HEK293T (cell line): ENCODE data around the gene TUBA1C.
A peak's percentile ranks its signal among the peaks of the same experiment; 100 is the strongest.
"Not testable (repeated sequence)": the region's sequence is repeated elsewhere in the genome, so short reads cannot be mapped to it uniquely, and the experiment has no call there.

Experiments
- CTCF ChIA-PET: fragments of 350-600 bp; formaldehyde crosslinking; extraction: SDS; loops from one replicate; lab custom pipeline; 2021; ENCODE audit warnings: antibody characterized with exemption, inconsistent platforms; lab: Yijun Ruan, JAX
- POLR2A ChIA-PET: fragments of 350-600 bp; formaldehyde crosslinking; extraction: SDS; loops from one replicate; lab custom pipeline; 2020; ENCODE audit warnings: antibody characterized with exemption, inconsistent platforms; lab: Yijun Ruan, JAX
- DNase-seq: peaks from one replicate; pipeline ENCODE4 v3.0.0; 2012; ENCODE audit warnings: mixed read lengths; ENCODE audit errors: extremely low spot score
- ARNT ChIP-seq: fragments of 450-650 bp; IDR thresholded peaks from 2 replicates; pipeline ENCODE4 v1.6.1; 2017; ENCODE audit warnings: mild to moderate bottlenecking
- BHLHE40 ChIP-seq: fragments of 450-650 bp; IDR thresholded peaks from 2 replicates; pipeline ENCODE4 v1.6.1; 2016; ENCODE audit warnings: mild to moderate bottlenecking, moderate library complexity, borderline replicate concordance
- CTBP1 ChIP-seq: fragments of 450-650 bp; IDR thresholded peaks from 2 replicates; pipeline ENCODE4 v1.6.1; 2016; ENCODE audit warnings: borderline replicate concordance
- ELF4 ChIP-seq: fragments of 450-650 bp; IDR thresholded peaks from 2 replicates; pipeline ENCODE4 v1.6.1; 2017; ENCODE audit warnings: antibody characterized with exemption
- FOXA1 ChIP-seq: fragments of 450-650 bp; IDR thresholded peaks from 2 replicates; pipeline ENCODE4 v1.6.1; 2016; ENCODE audit warnings: mild to moderate bottlenecking
- FOXK2 ChIP-seq: fragments of 450-650 bp; IDR thresholded peaks from 2 replicates; pipeline ENCODE4 v1.6.1; 2016; ENCODE audit warnings: mild to moderate bottlenecking
- FOXM1 ChIP-seq: fragments of 450-650 bp; IDR thresholded peaks from 2 replicates; pipeline ENCODE4 v1.6.1; 2017; ENCODE audit warnings: mild to moderate bottlenecking, borderline replicate concordance
- HDGF ChIP-seq: fragments of 450-650 bp; IDR thresholded peaks from 2 replicates; pipeline ENCODE4 v1.6.1; 2017; ENCODE audit warnings: antibody characterized with exemption, borderline replicate concordance
- L3MBTL2 ChIP-seq: fragments of 450-650 bp; conservative IDR thresholded peaks from 2 replicates; pipeline ENCODE4 v1.6.1; 2016; ENCODE audit warnings: mild to moderate bottlenecking
- LEF1 ChIP-seq: fragments of 450-650 bp; IDR thresholded peaks from 2 replicates; pipeline ENCODE4 v1.6.1; 2017; ENCODE audit warnings: mild to moderate bottlenecking, borderline replicate concordance
- NFRKB ChIP-seq: fragments of 450-650 bp; IDR thresholded peaks from 2 replicates; pipeline ENCODE4 v1.6.1; 2016; ENCODE audit warnings: mild to moderate bottlenecking, moderate library complexity
- SP1 ChIP-seq: fragments of 450-650 bp; IDR thresholded peaks from 2 replicates; pipeline ENCODE4 v1.6.1; 2017
- SUZ12 ChIP-seq: fragments of 450-650 bp; IDR thresholded peaks from 2 replicates; pipeline ENCODE4 v1.6.1; 2016; ENCODE audit warnings: mild to moderate bottlenecking
- TARDBP ChIP-seq: fragments of 450-650 bp; IDR thresholded peaks from 2 replicates; pipeline ENCODE4 v1.6.1; 2016
- ZNF384 ChIP-seq: fragments of 450-650 bp; IDR thresholded peaks from 2 replicates; pipeline ENCODE4 v1.6.1; 2016
- TF ChIP-seq, protein P1 (sequence below): fragments of 450-650 bp; IDR thresholded peaks from 2 replicates; pipeline ENCODE4 v1.6.1; 2016

TUBA1C gene

DNA sequence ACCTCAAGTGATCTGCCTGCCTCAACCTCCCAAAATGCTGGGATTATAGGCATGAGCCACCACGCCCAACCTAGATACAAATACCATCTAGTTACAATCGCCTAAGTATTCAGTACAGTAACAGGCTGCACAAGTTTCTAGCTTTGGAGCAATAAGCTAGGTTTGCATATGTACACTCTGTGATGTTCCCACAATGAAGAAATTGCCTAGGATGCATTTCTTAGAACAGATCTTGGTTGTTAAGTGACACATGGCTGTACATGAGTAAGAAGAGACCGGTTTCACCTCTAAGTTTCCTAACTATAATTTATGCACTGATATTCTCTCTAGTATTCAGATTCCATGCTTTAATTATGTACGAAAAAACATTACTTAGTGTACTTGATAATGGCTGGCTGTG, 5.4 kb upstream of the TUBA1C start:
- POLR2A ChIA-PET: no interaction called here
- TF ChIP-seq CTBP1: no peak
- TF ChIP-seq TARDBP: no peak
- no peak for TF ChIP-seq FOXA1
- CTCF ChIA-PET: no interaction called here
- DNase-seq: no peak

DNA sequence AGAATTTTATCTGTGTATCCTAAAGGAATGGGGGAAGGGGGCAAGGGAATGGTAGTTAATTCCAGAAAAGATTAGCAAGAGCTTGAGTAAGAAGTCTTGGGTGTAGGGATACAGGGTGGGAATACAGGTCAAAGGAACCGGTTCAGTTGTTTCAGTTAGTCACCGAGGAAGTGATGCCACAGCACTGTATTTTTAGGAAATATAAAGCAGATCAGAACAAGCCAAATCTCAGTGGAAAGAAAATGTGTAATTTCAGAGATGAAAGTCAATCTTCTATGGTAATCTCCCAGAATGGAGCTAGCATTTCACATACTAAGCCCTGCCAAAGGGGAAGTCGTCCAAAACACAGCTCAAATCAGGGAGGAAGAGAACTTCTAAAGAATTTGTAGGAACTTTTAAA, 4.7 kb upstream of the TUBA1C start:
- no peak for DNase-seq
- CTCF ChIA-PET: no interaction called here
- TF ChIP-seq FOXM1: no peak
- no peak for TF ChIP-seq NFRKB
- no peak for TF ChIP-seq LEF1
- TF ChIP-seq FOXK2: no peak
- TF ChIP-seq TARDBP: no peak
- no peak for TF ChIP-seq L3MBTL2
- TF ChIP-seq, protein P1, sequence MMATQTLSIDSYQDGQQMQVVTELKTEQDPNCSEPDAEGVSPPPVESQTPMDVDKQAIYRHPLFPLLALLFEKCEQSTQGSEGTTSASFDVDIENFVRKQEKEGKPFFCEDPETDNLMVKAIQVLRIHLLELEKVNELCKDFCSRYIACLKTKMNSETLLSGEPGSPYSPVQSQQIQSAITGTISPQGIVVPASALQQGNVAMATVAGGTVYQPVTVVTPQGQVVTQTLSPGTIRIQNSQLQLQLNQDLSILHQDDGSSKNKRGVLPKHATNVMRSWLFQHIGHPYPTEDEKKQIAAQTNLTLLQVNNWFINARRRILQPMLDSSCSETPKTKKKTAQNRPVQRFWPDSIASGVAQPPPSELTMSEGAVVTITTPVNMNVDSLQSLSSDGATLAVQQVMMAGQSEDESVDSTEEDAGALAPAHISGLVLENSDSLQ: no peak
- no peak for TF ChIP-seq HDGF
- TF ChIP-seq SUZ12: no peak
- TF ChIP-seq ARNT: no peak
- TF ChIP-seq SP1: no peak
- POLR2A ChIA-PET: interaction anchor here (1.0 to 1.4 kb wide), 2 partner anchors 15 to 27 kb away, joined by 3 read pairs; no protein-coding TSS in a partner anchor

DNA sequence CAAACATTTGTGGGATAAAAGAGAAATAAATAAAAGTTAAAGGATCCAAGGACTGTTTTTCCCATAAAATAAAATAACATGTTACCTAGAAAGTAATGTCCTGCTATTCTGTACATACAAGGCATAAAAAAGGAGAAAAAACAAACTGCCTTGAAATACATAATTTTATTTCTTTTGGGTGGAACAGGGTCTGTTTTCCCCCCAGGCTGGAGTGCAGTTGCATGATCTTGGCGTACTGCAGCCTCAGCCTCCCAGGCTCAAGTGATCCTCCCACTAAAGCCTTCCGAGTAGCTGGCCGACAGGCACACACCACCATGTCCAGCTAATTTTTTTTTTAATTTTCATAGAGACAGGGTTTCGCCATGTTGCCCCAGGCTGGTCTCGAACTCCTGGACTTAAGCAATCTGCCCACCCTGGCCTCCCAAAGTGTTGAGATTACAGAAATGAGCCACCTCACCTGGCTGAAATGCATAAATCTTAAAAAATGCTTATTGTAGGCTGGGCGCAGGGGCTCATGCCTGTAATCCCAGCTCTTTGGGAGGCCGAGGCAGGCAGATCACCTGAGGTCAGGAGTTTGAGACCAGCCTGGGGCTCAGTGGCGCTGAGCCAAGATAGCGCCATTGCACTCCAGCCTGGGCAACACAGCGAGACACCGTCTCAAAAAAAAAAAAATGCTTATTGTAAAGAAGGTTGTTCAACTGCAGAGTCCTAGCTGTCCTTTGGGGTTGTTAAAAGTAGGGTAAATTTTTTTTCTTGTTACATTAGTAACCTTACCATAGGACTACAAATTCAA, 4.1 kb upstream of the TUBA1C start:
- no peak for DNase-seq
- CTCF ChIA-PET: interaction anchor here (0.6 kb wide), 2 partner anchors 11 to 28 kb away, joined by 4 to 5 read pairs; no protein-coding TSS in a partner anchor
- TF ChIP-seq L3MBTL2 (no peak), ELF4 (no peak), TARDBP (no peak)
- POLR2A ChIA-PET: interaction anchor here (0.6 to 1.4 kb wide), 3 partner anchors 16 to 107 kb away, joined by 3 to 4 read pairs (median 3); no protein-coding TSS in a partner anchor

DNA sequence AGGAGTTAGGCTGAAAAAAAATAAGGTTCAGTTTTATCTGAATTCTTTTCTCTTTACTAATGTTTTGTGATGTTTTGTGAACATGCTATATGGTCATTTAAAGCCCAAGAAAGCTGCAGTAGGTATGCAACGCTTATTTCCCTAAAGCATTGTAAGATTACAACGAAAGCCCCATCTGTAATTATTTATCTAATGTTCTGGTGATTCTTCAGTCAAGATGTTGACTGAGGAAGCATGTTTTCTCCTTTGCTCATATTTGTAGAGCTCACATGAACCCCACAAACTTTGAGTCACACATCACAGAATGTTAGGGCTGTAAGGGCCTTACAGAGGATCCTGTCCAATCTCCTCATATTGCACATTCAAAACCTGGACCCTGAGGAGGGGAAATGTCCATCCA, 3.2 kb upstream of the TUBA1C start:
- TF ChIP-seq HDGF (no peak), FOXK2 (no peak), LEF1 (no peak), NFRKB (no peak), FOXA1 (no peak), ELF4 (no peak), SP1 (no peak), BHLHE40 (no peak), CTBP1 (no peak), TARDBP (no peak)
- TF ChIP-seq, protein P1: no peak
- no peak for DNase-seq
- POLR2A ChIA-PET: interaction anchor here (0.6 to 1.4 kb wide), 2 partner anchors 17 to 107 kb away, joined by 3 to 4 read pairs; no protein-coding TSS in a partner anchor
- CTCF ChIA-PET: interaction anchor here (0.6 kb wide), 1 partner anchor 29 kb away, joined by 4 read pairs; no protein-coding TSS in a partner anchor

DNA sequence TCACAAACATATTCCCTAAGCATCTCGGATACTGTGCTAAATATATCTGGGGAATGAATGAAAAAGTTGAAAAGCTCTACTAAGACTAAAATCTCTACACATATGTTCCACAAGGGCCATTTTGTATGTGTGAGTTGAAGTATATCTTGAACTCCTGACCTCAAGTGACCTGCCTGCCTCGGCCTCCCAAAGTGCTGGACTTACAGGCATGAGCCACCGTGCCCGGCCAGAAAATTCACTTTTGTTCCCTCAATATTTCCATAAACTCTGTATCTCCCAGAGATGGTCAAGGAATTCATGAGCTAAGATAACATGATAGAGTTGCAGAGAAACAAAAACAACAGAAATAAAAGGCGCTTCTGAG, 1.5 kb upstream of the TUBA1C start:
- ChIA-PET CTCF (interaction anchor here (0.6 kb wide), 1 partner anchor 171 kb away, joined by 3 read pairs; no protein-coding TSS in a partner anchor), POLR2A (interaction anchor here (1.0 to 3.0 kb wide), 5 partner anchors 9 to 132 kb away, joined by 3 to 14 read pairs (median 4); partner anchors contain the start of genes TROAP and TUBA1B)
- no peak for TF ChIP-seq LEF1
- no peak for TF ChIP-seq NFRKB
- no peak for TF ChIP-seq ARNT
- no peak for TF ChIP-seq BHLHE40
- no peak for TF ChIP-seq CTBP1
- no peak for TF ChIP-seq L3MBTL2
- no peak for TF ChIP-seq FOXM1
- no peak for TF ChIP-seq FOXA1
- TF ChIP-seq HDGF: no peak
- TF ChIP-seq FOXK2: no peak
- no peak for TF ChIP-seq ZNF384
- no peak for TF ChIP-seq SUZ12
- no peak for TF ChIP-seq TARDBP
- TF ChIP-seq ELF4: no peak
- TF ChIP-seq, protein P1: no peak
- TF ChIP-seq SP1: no peak
- no peak for DNase-seq

DNA sequence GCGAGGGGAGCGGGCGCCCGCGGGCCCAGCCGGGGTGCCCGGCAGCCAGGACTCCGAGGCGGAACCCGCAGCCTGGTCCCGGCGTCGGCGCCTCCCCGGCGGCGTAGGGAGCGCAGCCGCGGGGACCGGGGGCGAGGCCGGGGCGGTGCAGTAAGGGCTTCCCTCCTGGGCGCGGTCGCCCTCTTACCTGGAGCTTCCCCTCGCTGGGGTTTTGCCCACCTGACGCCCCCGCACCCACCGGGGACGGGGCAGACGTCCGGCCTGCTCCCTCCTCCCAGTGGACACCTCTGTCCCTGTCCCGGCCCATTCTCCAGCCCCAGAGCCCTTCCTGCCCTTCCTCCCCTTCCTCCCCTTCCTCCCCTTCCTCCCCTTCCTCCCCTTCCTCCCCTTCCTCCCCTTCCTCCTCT, 413 bp upstream of the TUBA1C start:
- DNase-seq: peak; percentile 49
- ChIA-PET POLR2A (interaction anchor here (0.6 to 3.0 kb wide), 11 partner anchors 10 to 134 kb away, joined by 3 to 16 read pairs (median 4); partner anchors contain the start of gene TUBA1B), CTCF (no interaction called here)
- TF ChIP-seq, protein P1: peak; percentile 78
- TF ChIP-seq LEF1 (no peak), FOXK2 (no peak), FOXA1 (no peak)

DNA sequence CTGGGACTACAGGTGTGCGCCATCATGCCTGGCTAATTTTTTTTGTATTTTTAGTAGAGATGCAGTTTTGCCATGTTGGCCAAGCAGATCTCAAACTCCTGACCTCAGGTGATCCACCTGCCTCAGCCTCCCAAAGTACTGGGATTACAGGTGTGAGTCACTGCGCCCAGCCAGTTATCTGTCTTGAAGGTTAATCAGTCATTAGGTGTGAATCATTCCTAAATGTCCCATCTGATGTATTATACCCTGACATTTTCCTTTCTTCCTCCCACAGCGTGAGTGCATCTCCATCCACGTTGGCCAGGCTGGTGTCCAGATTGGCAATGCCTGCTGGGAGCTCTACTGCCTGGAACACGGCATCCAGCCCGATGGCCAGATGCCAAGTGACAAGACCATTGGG, 4.3 kb downstream of the TUBA1C start:
- CTCF ChIA-PET, DNase-seq: not testable (repeated sequence)
- POLR2A ChIA-PET: interaction anchor here (1.0 to 4.1 kb wide), 3 partner anchors 8 to 139 kb away, joined by 4 to 16 read pairs (median 5); partner anchors contain the start of gene TUBA1B
